ENCODE data around the gene ELN. TPM values are rescaled to one million over a fixed set of nuclear protein-coding genes. Genes with fewer than 3 reads are reported as not detected.

Gene ELN
- total RNA-seq, 4 donors from 2014 or later, result 5.3 to 14.8 (median 6.9) TPM

DNA sequence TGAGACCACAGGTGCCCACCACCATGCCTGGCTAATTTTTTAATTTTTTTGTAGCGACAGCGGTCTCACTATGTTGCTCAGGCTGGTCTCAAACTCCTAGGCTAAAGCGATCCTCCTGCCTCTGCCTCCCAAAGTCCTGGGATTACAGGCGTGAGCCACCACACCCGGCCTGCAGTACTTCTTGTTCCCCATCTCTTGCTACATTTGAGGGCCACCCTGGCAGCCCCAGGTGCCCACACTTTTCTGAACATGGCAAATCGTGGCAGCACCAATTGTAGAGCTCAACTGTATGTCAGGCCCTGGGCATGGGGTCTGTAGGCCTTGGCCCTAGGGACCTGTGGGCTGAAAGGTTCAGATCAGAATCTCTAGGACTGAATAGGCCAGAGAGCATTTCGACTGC, 30.5 kb downstream of the ELN start:
- no peaks in the 10 kb centered on the region for H3K27me3 ChIP-seq
- no peaks in the 10 kb centered on the region for H3K36me3 ChIP-seq
- intact Hi-C loops (cut with DNase I; ENCODE audit: low total_unique reads), result no loop called here
- peaks cover 3 to 18% of the 10 kb centered on the region in 2 donors for H3K4me1 ChIP-seq
- TF ChIP-seq, protein P1, sequence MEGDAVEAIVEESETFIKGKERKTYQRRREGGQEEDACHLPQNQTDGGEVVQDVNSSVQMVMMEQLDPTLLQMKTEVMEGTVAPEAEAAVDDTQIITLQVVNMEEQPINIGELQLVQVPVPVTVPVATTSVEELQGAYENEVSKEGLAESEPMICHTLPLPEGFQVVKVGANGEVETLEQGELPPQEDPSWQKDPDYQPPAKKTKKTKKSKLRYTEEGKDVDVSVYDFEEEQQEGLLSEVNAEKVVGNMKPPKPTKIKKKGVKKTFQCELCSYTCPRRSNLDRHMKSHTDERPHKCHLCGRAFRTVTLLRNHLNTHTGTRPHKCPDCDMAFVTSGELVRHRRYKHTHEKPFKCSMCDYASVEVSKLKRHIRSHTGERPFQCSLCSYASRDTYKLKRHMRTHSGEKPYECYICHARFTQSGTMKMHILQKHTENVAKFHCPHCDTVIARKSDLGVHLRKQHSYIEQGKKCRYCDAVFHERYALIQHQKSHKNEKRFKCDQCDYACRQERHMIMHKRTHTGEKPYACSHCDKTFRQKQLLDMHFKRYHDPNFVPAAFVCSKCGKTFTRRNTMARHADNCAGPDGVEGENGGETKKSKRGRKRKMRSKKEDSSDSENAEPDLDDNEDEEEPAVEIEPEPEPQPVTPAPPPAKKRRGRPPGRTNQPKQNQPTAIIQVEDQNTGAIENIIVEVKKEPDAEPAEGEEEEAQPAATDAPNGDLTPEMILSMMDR (IDR thresholded peaks at IDR 0.05 in 4 of 5, conservative IDR thresholded peaks at IDR 0.05 in 1 of 5), result no peak
- no peak for TF ChIP-seq POLR2A (IDR thresholded peaks at IDR 0.05)
- H3K9me3 ChIP-seq, result no peaks in the 10 kb centered on the region
- no peak overlapping the region for H3K4me3 ChIP-seq
- no peak for ATAC-seq
- in situ Hi-C loops (cut with MboI; ENCODE audit: low sequenced_read_pairs in 4 of 4), result loop anchor here in 1 of 4 donors (25.0 kb wide), 1 partner anchor 329 kb away; no protein-coding TSS in a partner anchor
- no peak for DNase-seq
- H3K27ac ChIP-seq, result no peak overlapping the region

DNA sequence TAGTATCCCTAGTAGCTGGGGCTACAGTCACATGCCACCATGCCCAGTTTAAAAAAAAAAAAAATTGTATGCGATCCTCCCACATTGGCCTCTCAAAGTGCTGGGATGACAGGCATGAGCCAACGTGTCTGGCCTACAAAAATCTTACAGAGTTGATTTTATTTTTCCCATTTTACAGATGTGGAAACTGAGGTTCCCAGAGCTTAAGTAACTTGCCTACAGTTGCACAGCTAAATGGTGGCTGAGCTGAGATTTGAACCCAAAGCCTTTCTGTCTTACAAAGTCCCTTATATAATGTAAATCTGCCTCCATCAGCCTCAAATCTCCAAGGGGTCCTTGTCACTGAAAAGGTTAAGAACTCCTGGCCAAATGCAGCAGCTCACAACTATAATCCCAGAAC, 31.1 kb downstream of the ELN start:
- in situ Hi-C loops (cut with MboI; ENCODE audit: low sequenced_read_pairs in 4 of 4), result loop anchor here in 1 of 4 donors (25.0 kb wide), 1 partner anchor 328 kb away; no protein-coding TSS in a partner anchor
- DNase-seq (no peak), ATAC-seq (no peak)
- Histone ChIP-seq H3K4me3 (no peak overlapping the region), H3K27ac (no peak overlapping the region), H3K36me3 (no peaks in the 10 kb centered on the region), H3K4me1 (peaks cover 3 to 18% of the 10 kb centered on the region in 2 donors), H3K9me3 (no peaks in the 10 kb centered on the region), H3K27me3 (no peaks in the 10 kb centered on the region)
- intact Hi-C loops (cut with DNase I; ENCODE audit: low total_unique reads), result no loop called here
- TF ChIP-seq POLR2A (IDR thresholded peaks at IDR 0.05), result no peak
- TF ChIP-seq, protein P1 (IDR thresholded peaks at IDR 0.05 in 4 of 5, conservative IDR thresholded peaks at IDR 0.05 in 1 of 5), result no peak

DNA sequence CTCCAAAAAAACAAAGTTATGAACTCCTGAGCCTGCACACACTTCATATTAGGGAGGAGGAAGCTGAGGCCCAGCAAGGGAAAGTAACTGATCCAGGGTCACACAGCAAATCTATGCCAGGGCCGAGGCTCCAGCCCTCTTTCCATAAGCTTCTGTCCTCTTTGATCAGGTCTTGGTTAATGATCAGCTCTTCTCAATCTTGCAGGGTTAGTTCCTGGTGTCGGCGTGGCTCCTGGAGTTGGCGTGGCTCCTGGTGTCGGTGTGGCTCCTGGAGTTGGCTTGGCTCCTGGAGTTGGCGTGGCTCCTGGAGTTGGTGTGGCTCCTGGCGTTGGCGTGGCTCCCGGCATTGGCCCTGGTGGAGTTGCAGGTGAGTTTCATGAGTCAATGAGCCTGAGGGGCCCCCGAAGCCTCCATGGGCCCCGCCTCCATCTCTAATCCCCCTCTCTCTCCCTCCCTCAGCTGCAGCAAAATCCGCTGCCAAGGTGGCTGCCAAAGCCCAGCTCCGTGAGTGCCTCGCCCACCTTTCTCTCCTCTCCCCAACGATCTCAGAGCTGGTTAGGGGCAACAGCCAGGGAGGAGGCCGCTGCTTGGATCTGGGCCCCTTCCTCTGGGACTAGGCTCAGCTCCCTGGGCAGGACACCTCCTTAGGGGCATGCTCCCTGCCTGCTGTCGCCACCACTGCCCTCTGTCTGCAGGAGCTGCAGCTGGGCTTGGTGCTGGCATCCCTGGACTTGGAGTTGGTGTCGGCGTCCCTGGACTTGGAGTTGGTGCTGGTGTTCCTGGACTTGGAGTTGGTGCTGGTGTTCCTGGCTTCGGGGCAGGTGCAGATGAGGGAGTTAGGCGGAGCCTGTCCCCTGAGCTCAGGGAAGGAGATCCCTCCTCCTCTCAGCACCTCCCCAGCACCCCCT, 32.0 kb downstream of the ELN start:
- Histone ChIP-seq H3K4me3 (no peak overlapping the region), H3K27me3 (no peaks in the 10 kb centered on the region), H3K27ac (no peak overlapping the region), H3K36me3 (no peaks in the 10 kb centered on the region), H3K4me1 (peaks cover 3 to 18% of the 10 kb centered on the region in 2 donors), H3K9me3 (no peaks in the 10 kb centered on the region)
- intact Hi-C loops (cut with DNase I; ENCODE audit: low total_unique reads) (no loop called here), in situ Hi-C loops (cut with MboI; ENCODE audit: low sequenced_read_pairs in 4 of 4) (loop anchor here in 2 of 4 donors (10.0 to 25.0 kb wide), 2 partner anchors 327 to 345 kb away; no protein-coding TSS in a partner anchor)
- peak in 1 of 2 donors; percentile 43 for DNase-seq
- peak; percentile 35 to 42 for ATAC-seq
- TF ChIP-seq, protein P1 (IDR thresholded peaks at IDR 0.05 in 4 of 5, conservative IDR thresholded peaks at IDR 0.05 in 1 of 5), result peak in 1 of 5 experiments; percentile 34
- no peak for TF ChIP-seq POLR2A (IDR thresholded peaks at IDR 0.05)

DNA sequence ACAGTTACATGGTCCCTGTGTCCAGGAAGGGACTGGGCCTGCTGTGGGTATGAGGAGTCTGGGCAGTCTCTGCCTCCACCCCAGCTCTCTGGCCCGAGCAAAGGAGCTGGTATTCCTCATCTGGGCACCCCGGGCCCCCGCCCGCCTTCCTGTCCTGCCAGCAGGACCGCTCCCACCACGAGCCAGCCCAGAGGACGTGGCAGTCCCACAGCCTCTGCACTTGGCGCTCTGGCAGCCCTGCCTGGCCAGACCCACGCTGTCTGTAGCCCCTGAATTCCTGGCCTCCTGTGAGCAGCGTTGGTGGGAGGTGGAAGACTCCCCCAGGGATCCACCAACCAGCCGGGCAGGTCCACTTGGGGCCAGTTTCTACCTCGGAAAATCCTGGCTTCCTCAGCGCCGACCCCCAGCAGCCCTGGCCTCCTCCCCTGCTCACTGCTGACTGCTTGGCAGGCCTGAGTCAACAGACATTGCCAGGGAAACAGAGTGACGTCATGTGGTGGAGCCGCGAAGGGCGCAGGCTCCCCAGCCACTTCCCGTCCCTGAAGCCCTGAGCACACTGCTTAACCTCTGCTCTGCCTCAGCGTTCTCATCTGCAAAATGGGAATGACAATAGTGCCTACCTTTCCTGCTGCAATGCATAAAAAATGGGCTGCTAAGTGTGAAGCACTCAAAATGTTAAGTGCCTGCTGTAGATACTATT, 34.0 kb downstream of the ELN start:
- DNase-seq (peak in 1 of 2 donors; percentile 54), ATAC-seq (peak; percentile 52 to 65)
- TF ChIP-seq, protein P1 (IDR thresholded peaks at IDR 0.05 in 4 of 5, conservative IDR thresholded peaks at IDR 0.05 in 1 of 5), result no peak
- TF ChIP-seq POLR2A (IDR thresholded peaks at IDR 0.05), result peak in 1 of 2 donors; percentile 11
- Histone ChIP-seq H3K4me3 (no peak overlapping the region), H3K27me3 (no peaks in the 10 kb centered on the region), H3K9me3 (no peaks in the 10 kb centered on the region), H3K36me3 (no peaks in the 10 kb centered on the region), H3K4me1 (peaks cover 3 to 18% of the 10 kb centered on the region in 2 donors), H3K27ac (peak overlapping the region; percentile 38 to 52 (median 46))
- in situ Hi-C loops (cut with MboI; ENCODE audit: low sequenced_read_pairs in 4 of 4), result loop anchor here in 2 of 4 donors (10.0 to 25.0 kb wide), 2 partner anchors 325 to 343 kb away; no protein-coding TSS in a partner anchor
- intact Hi-C loops (cut with DNase I; ENCODE audit: low total_unique reads), result no loop called here
